GM19023 (cell line): ENCODE data around the gene MAP3K9.

Source experiments
- ATAC-seq: cut with Tn5 transposase; IDR thresholded peaks from one replicate; pipeline ENCODE4 v1.9.1; 2021; ENCODE audit warnings: mild to moderate bottlenecking, moderate library complexity; ENCODE audit not compliant: unreplicated experiment

MAP3K9 gene

DNA sequence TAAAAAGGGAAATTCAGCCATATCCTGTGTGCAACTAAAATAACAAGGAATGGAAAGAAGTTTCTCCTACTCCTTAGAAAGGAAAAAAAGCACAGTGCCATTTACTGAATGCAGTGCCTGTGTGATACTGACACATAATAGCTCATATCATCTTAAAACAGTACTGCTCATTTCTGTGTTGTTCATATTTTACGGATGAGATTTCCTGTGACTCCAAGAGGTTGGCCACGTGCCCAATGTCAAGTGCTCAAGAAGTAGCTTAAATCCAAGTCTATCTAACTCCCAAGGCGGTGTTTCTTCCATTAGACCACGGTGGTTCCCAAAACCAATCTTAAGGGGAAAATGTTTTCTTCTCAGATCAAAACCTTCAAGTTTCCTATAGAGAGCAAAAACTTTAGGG lies 20.0 kb downstream of the MAP3K9 start:
- ATAC-seq: no peak

DNA sequence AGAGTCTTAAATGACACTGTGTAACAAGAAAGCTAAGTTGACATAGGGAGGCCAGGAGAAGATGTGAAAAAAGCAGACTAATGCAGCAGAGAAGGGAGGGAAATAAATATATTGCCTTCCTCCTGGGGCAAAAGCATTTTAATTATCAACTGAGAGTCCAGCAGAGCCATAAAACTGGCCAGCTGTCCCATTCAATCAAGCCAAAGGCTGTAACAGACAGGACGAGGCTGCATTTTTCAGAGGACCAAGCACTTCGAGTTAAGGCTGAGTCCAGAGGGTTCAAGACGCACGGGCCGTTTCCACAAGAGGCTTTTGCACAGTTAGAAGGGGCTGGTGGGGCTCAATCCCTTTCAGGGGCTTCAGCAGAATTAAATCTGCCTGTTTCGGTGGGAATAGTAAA lies 20.4 kb downstream of the MAP3K9 start:
- ATAC-seq: no peak

DNA sequence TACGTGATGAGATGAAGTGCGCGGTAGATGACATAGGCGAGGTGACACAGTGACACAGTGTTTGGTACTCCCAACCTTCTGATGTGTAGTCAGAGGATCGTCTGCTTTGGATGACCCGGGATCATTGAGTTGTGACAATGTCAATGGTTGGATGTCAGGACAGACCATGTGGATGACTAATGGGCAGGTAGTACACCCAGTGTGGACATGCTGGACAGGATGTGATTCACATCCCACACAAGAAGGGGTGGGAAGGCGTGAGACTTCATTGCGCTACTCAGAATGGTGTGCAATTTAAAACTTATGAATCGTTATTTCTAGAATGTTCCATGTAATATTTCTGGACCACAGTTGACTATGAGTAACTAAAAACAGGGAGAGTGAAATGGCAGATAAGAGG lies 23.8 kb downstream of the MAP3K9 start:
- no peak for ATAC-seq

DNA sequence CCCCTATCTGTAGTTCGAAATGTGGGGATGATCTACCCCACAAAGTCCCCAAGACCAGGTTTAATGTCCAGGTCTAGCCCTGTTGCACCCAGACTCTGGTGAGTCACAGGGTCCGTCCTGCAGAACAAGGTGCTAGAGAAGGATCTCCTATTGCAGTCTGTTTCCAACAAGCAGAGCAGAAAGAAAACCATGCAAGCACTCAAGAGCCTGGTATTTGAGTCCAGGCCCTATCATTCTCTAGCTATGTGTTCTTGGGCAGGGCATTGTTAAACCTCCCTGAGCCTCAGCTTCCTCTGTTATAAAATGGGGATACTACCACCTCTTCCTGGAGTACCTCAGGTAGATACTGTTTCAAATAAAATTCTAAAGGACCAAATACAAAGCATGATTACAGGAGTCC lies 24.4 kb downstream of the MAP3K9 start:
- ATAC-seq: no peak

DNA sequence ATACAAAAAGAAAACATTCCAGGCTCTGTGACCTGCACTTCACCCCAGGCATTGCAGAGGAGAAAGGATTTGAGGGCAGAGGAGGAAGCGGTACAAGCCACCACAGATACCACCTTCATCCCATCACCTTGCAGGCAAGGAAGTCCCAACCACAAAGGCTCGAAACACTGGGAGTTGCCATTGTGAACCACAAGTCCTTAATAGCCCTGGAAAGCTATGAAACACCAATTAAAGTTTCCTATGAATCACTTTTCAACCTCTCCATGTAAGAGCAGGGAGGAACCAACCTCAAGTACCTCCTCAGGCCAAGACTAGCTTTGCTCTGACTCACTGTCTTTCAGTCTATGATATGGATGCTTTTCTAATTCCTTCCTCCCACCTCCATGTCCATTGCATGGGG lies 27.0 kb downstream of the MAP3K9 start:
- no peak for ATAC-seq

DNA sequence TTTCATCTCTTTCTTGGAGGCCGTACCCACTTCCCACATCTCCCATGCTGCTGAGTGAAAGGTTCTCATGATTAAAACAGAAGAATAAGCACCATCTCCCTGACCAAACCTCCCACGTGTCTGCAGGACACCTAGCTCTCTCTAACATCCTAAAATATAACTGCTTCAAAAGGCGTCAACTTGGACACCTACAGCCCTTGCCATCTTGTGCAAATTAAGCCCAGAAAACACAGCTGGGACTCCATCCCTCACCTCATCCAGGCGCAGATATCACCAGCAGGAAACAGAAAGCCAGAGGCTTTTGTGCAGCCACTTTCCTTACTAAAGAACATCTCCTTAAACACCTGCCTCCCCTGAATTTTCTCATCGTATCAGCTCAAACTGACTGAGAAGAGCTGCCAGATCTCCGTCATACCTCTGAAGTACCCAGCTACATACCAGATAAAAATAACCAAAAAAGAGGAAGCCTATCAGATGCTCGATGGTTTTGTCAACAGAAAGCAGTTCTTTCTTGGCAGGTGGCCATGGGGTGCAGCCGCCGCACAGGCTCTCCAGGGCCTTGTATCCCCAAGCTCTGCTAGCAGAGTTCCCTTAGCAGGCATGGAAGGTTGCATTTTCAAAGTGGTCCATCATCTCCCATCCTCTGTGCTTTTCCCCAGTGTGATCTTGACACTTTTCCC lies 28.8 kb downstream of the MAP3K9 start:
- ATAC-seq: peak; percentile 59

DNA sequence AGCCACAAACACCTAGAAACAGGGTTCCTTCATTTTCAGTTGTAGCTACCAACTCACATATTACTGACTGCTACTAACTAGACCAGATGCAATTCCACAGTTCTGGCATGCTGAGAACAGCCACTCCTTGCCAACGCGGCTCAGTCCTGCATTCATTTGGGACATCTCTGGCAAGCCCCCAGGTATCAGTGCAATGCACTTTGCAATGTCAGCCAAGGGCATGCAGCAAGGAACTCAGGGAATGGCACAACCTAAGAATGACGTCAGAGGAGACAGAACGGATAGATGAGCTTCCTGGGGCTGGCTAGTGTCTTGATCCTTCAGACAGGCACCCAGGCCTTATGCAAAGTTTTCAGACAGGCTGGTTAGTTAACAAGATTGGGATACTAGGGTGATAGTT lies 29.6 kb downstream of the MAP3K9 start:
- no peak for ATAC-seq

DNA sequence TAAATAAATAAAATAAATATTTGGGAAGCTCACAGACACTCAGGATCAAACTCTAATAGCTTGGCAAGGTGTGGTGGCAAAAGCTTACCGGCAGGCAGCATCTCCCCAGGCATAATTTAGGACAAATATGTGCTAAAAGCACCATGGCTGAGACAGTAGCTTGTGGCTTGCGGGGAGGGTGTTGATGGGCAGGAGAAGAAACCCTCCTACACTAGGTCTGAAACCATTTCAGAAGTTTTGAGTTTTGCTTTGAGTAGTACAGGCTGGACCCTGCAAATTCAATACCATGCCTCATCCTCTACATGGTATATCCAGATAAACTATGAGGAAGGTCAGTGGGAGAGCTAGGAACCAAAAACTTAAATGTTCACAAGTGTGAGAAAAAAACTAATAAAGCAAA lies 33.1 kb downstream of the MAP3K9 start:
- peak; percentile 57 for ATAC-seq

DNA sequence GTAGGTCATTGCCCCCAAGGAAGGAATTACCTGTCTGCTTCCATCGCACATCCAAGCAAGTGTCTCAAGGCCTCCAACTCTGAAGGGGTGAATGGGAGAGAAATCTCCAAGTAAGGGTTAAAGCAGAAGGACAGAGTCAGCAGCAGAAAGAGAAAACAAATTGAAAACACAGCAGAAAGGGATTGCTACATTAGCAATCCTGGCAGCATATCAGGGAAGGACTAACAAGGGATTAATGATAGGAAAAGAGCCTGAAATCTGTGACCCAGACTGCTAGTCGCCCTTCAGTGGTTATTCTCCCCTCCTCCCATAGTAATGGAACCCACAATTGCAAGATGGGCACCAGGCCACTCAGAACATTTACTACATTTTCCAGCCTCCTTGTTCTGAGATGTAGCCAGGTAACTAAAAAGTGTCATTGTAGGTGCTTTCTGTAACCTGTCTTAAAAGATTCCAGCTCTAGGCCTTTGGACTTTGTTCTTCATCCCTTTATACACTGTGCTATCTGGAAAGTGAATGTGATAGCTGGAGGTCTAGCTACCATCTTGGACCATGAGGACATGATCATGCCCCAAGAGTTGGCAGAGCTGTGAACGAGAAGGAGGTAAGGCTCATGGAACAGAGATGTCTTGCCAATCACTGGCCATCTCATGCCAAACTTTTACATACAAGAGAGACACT lies 36.0 kb downstream of the MAP3K9 start:
- ATAC-seq: no peak

DNA sequence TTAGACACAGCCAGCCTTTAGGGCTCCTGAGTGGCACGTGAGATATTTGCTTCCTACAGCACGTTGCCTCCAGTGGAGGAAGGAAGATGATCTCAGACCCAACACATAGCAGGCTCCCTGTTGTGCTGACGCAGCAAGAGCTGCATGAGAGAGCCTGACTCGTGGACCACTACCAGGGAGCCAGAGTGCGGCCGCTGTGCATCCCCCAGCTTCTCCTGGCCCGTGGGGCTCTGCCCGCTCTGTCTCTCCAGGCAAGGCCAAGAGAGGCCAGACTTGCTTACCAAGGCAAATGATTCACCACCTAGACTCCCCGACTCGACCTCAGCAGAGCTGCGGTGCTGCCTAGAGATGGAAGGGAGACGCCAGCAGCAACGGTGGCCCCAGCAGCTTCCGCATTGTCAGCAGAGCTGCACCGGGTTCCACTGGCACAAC lies 37.5 kb downstream of the MAP3K9 start:
- ATAC-seq: no peak

DNA sequence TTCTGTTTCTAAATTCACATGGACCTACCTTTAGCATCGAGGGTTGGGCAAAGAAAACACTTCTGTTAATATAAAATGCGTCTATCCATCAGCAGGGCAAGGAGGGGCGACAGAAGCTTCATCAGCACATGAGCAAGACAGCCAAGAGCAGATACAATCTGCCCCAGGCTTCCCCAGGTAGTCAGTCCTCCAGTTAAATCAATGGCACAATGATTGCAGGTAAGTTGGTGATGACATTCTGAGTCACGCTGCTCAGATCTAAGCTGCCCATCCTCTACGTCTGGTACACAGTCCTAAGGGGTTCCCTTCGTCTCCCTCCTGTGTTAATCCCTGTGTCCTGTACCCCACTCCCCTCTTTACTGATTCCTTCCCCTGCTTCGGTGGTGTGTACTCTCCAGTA lies 38.8 kb downstream of the MAP3K9 start:
- no peak for ATAC-seq

DNA sequence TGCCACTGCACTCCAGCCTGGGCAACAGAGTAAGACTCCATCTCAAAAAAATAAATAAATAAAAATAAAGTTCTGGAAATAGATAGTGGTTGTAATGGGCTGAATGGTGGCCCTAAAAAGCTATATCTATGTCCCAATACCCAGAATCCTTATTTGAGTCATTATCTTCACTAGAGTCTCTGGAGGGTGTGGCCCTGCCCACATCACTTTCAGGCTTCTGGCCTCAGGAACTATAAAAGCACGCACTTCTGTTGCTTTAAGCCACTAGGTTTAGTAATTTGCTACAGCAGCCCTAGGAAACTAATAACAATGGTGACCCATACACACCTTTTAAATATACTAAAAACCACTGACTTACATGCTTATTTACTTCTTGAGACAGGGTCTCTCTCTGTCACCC lies 49.9 kb downstream of the MAP3K9 start:
- ATAC-seq: no peak

DNA sequence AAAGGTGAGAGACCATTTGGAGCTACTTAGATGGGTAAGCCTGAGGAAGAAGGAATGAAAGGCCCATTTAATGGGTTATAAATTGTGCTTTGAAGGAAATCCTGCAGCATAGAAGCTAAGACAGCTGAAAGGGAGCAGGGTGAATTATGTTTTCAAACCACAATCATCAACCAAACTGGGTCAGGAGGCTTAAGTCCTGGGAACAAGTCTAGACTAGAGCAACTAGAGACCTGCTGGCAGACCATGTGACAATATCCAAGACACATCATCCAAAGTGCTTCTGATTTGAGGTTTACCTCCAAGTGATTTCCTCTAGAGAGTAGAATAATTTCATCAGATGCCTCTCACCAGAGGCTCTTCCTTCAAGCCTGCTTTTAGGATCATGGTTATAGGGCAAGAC lies 53.7 kb downstream of the MAP3K9 start:
- ATAC-seq: no peak

DNA sequence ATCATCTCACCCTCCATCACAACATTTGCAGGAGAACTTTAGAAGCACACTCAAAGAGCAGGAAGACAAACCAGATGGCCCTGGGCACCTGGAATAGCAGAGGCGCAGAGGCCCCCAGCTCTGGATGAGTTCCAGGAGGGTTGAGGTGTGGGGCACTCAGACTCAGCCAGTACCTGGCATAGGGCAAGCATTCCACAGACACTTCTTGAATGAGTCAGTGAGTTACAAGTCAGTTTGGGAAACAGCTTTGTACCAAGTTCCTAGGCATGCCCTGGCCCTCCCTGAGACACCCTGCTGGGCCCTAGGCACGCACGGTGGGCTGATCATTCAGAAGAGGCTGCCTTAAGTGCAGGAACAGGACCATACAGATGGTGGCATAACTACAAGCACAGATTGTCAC lies 54.3 kb downstream of the MAP3K9 start:
- ATAC-seq: no peak

DNA sequence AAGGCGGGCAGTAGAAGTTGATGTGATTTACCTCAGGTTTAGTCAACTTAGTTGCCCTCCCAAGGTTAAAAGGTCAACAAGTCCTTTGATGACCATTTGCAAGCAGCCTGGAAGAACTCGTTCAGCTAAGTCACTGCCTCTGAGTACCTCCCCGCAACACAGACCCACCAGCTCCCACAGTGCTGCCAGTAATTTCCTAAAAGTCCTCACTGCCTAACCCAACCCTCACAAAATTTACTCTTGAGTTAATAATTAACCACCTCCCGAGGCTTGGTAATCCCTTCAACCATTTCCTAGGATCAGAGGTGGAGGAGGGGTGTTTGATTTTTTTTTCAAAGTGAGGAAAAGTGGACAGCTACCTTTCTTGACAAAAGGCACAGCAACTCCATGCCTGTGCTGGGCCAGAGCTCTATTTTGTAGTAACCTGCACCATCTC lies 55.8 kb downstream of the MAP3K9 start:
- no peak for ATAC-seq

DNA sequence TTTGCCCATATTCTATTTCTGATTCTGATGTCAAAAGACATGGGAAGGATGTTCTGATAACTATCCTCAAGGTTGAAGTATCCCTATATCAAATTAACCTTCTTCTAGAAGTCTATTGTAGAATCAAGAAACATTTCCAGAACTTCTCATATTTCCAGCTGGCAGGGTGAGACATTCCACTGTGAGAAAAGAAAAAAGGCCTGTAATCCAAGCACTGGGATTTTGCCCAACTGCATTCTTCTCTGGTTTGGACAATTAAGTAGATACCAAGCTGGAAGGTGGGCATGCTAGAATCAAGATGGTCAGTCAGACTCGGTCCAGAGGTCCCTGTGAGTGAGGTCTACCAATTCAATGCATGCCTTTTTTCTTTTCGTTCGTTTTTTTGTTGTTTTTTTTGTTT lies 60.9 kb downstream of the MAP3K9 start:
- no peak for ATAC-seq

DNA sequence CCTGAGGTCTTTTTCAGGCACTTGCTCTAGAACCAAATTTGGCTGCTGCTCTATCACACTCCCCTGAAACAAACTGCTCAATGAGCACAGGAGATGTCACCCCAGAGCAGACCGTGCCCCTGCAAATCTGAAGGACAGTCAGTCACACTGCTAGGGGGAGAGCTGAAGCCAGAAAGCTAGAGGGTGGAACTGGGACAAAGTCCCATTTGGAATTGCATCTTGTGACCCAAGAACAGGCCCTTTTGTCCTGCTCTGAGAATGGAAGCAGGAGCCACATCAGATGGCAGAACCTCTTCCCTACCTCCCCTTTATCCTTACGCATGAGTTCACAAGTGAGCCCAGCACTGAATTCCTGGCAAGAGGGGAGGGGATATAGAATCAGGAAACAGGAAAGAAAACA lies 64.7 kb downstream of the MAP3K9 start:
- ATAC-seq: no peak

DNA sequence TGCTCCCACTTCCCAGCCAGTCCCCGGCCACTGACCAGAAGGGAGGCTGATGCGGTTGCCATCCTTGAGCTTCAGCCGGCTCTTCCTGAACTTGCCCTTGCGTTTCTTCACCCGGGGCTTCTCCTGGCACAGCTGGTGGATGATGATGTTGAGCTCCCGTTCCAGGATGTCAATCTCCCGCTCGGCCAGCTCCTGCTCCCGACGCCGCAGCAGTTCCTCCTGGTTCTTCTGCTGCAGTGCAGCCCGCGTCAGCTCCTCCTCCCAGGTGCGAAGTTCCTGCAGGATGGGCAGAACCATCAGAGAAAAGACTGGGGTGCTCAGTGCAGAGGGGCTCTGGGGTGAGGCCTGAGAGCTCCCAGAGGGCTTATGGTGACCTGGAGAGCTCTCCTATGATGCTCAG lies 67.0 kb downstream of the MAP3K9 start:
- no peak for ATAC-seq

DNA sequence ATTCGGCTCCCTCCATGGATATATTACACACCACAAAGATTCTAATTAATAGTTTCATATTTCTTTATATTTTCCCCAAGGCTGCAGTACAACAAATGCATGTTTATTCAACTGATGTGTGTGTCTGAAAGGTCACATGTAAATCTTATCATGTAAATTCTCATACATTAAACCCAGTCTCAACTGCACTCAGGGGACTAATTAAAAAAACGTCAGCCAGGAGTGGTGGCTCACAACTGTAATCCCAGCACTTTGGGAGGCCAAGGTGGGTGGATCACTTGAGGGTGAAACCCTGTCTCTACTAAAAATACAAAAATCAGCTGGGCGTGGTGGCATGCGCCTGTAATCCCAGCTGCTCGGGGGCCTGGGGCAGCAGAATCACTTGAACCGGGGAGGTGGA lies 67.8 kb downstream of the MAP3K9 start:
- ATAC-seq: no peak

DNA sequence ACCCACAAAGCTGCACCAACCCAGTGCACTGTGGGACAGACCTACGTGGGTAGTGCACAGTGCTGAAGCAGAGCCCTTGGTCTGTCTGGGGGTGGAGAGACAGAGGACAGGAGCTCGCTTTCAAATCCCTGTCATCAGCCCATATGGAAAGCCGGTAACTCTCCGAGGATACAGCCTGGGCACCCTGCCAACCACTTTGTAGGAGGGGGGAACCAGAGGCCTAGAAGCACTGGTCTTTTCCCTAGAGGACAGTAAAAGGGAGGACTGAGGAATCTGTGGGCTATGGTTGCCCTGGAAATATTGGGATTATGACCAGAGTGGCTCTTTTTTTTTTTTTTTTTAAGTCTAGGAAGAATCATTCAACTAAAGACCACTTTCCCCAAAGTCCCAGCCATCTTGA lies 74.3 kb downstream of the MAP3K9 start:
- ATAC-seq: no peak

DNA sequence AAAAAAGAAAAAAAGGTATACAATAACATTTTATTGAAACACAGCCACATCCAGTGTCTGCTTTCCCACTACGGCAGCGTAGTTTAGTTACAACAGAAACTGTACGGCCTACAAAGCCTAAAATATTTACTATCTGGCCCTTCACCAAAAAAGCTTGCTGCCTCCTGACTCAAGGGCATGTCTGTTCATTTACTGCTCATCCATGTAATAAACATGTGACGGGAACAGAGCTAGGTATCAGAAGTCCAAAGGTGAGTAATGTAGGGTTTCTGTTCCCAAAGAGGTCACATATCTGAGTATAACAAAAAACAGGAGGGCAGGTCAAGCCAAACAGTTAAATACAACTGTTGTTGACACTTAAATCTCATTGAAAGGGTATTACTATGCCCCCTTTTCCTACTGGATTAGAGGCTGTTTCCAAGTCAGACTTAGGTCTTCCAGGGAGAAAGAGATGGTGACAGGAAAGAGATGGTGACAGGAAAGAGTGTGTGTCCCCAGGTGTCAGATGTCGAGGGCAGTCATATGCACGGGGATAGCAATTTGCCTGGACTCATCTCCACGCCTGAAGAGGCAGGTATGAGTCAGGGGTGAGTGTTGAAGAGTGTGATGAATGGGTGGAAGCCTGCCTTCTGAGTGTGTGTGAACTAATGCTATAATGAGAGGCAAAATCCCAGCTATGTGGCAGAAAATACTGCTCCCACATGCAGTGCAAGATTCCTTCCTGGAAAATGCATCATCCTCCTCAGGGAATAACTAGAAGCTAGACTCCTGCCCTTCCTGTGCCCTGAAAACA lies 77.7 kb downstream of the MAP3K9 start:
- no peak for ATAC-seq

DNA sequence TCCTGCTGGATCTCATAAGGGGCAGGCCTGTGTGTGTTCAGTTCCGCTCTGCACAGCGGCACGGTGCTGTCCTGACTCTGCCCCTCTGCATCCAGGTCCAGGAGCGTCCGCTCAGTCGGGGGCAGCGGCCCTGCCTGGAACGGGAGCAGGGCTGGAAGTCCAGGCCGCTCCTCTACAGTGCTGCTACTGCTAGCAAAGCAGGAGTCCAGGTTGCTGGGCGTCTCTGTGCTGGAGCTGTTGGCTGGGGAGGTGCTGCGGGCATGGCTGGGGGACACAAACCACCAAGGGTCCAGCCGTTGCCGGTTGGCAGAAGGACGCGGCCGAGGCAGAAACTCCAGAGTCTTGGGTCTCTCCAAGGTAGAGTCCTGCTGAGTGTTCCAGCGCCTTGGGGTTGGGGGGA lies 78.9 kb downstream of the MAP3K9 start:
- ATAC-seq: no peak
